Measurements from ENCODE around the gene DEFB118. TPM values are rescaled to one million over a fixed set of nuclear protein-coding genes. Genes with fewer than 3 reads are reported as not detected.
"Not testable (repeated sequence)": the region's sequence is repeated elsewhere in the genome, so short reads cannot be mapped to it uniquely, and the experiment has no call there.

Gene DEFB118, protein sequence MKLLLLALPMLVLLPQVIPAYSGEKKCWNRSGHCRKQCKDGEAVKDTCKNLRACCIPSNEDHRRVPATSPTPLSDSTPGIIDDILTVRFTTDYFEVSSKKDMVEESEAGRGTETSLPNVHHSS
- total RNA-seq: not detected

DNA sequence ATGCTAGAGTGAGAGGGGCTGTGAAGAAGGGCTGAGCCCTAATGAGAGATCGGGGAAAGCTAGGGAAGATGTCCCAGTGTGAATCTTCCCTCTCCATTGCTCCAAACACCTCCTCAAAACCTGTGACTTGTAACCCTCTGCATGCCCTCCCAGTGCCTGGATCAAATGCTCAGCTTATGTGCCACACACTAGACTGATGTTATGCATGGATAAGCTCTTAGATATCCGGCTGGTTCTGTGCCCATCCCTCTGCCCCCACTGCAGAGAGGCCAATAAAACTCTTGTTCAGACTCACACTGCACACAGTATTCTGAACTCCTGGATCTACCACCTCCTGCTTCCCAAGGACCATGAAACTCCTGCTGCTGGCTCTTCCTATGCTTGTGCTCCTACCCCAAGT is at the start of gene DEFB118:
DEFB118 (plus strand) TSS at position 301 of the 400 bp plus-strand sequence; CDS start at position 351, 50 bp downstream.
- no peak for DNase-seq
- Mint-ChIP-seq H3K9me3 (peaks cover 4% of the 10 kb centered on the region), H3K36me3 (no peaks in the 10 kb centered on the region), H3K4me1 (ENCODE audit: low read depth) (no peaks in the 10 kb centered on the region), H3K4me3 (no peak within 1 kb of the TSS), H3K27me3 (no peaks in the 10 kb centered on the region), H3K27ac (no peak within 1 kb of the TSS)
- ChIA-PET CTCF (no interaction called here), POLR2A (no interaction called here)
- intact Hi-C loops (cut with micrococcal nuclease): no loop called here

DNA sequence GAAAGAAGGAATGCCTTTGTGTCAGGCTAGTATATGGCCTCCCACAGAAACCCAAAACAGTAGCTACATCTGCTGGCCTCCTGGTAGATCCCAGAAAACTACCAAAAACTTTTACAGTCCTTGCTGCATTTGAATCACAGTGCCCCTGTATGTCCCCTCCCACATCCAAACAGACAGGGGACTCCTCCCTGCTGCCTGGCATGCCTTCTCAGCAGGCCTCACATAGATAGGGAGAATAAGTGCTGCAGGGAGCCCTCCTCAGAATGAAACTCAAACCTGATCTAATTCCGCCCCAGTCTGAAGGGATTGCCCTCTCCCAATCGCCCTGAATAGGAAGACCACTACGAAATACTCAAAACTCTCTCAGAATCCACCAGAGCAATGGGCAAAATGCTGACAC is 45.9 kb upstream of the DEFB118 start:
- Mint-ChIP-seq H3K4me1 (ENCODE audit: low read depth) (no peaks in the 10 kb centered on the region), H3K9me3 (peaks cover 18% of the 10 kb centered on the region), H3K27ac (no peak overlapping the region), H3K4me3 (no peak overlapping the region), H3K36me3 (peaks cover 1% of the 10 kb centered on the region), H3K27me3 (peaks cover 4% of the 10 kb centered on the region)
- POLR2A ChIA-PET: no interaction called here
- no peak for DNase-seq
- CTCF ChIA-PET: no interaction called here
- intact Hi-C loops (cut with micrococcal nuclease): no loop called here

DNA sequence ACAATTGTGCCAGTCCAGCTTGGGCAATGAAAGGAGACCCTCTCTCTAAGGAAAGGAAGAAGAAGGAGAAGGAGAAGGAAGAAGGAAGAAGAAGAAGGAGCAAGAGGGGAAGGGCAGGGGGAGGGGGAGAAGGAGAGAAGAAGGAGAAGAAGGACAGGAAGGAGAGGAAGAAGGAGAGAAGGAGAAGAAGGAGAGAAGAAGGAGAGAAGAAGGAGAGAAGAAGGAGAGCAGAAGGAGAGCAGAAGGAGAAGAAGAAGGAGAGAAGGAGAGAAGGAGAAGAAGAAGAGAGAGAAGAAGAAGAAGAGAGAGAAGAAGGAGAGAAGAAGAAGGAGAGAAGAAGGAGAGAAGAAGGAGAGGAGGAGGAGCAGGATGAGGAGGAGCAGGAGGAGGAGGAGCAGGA is 37.5 kb upstream of the DEFB118 start:
- H3K36me3 Mint-ChIP-seq: no peaks in the 10 kb centered on the region
- no peaks in the 10 kb centered on the region for H3K9me3 Mint-ChIP-seq
- no peak overlapping the region for H3K27ac Mint-ChIP-seq
- H3K4me1 Mint-ChIP-seq (ENCODE audit: low read depth): no peaks in the 10 kb centered on the region
- ChIA-PET POLR2A (no interaction called here), CTCF (no interaction called here)
- DNase-seq: no peak
- intact Hi-C loops (cut with micrococcal nuclease): no loop called here
- H3K4me3 Mint-ChIP-seq: no peak overlapping the region
- no peaks in the 10 kb centered on the region for H3K27me3 Mint-ChIP-seq

DNA sequence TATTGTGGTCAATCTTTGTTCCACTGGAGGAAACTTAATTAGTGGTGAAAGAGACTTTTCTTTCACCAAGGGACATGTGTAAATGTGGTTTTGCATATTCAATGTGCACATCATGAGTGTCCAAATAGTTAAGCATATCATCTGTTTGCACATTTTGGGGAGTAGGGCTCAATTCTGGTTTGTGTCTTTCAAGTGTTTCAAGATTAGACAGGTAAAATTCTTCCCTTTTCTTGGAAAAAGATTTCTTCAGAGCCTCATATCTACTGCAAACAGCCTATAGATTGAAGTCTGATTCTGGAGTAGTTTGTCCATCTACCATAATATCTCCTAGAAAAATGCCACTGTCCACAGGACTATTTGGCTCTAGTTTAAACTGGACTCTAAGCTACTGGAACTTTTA is 26.9 kb upstream of the DEFB118 start:
- ChIA-PET CTCF (interaction anchor here (0.9 kb wide), 1 partner anchor 162 kb away, joined by 3 read pairs; no protein-coding TSS in a partner anchor), POLR2A (no interaction called here)
- Mint-ChIP-seq H3K27me3 (no peaks in the 10 kb centered on the region), H3K36me3 (no peaks in the 10 kb centered on the region), H3K9me3 (peaks cover 2% of the 10 kb centered on the region), H3K4me3 (no peak overlapping the region), H3K27ac (no peak overlapping the region), H3K4me1 (ENCODE audit: low read depth) (no peaks in the 10 kb centered on the region)
- intact Hi-C loops (cut with micrococcal nuclease): no loop called here
- no peak for DNase-seq

DNA sequence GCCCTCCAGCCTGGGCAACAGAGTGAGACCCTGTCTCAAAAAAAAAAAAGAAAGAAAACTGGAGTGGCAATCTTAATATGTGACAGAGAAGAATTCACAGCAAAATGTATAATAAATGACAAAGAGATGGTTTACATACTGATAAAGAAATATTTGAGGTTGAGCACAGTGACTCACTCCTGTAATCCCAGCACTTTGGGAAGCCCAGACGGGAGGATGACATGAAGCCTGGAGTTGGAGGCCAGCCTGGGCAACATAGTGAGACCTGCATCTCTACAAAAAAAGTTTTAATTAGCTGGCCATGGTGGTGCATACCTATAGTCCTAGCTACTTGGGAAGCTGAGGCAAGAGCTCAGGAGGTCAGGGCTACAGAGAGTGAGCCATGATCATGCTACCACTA is 12.4 kb upstream of the DEFB118 start:
- Mint-ChIP-seq H3K4me1 (ENCODE audit: low read depth) (no peaks in the 10 kb centered on the region), H3K27ac (no peak overlapping the region), H3K36me3 (no peaks in the 10 kb centered on the region), H3K9me3 (no peaks in the 10 kb centered on the region), H3K27me3 (peaks cover 2% of the 10 kb centered on the region), H3K4me3 (no peak overlapping the region)
- CTCF ChIA-PET: no interaction called here
- no peak for DNase-seq
- intact Hi-C loops (cut with micrococcal nuclease): no loop called here
- POLR2A ChIA-PET: no interaction called here

DNA sequence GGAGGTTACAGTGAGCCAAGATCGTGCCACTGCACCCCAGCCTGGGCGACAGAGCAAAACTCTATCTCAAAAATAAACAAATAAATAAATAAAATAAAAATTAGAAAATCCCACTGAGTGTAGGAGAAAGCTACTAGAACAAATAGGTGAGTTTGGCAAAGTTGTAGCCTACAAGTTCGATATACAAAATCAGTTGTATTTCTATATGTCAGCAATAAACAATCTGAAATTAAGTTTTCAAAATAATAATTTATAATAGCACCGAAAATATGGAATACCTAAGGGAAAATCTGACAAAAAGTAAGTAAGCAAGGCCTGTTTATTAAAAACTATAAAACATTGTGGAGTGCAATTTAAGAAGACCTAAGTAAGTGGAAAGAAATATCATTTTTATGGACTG is 5.1 kb upstream of the DEFB118 start:
- H3K36me3 Mint-ChIP-seq: no peaks in the 10 kb centered on the region
- no peaks in the 10 kb centered on the region for H3K4me1 Mint-ChIP-seq (ENCODE audit: low read depth)
- DNase-seq: no peak
- CTCF ChIA-PET: no interaction called here
- no peak overlapping the region for H3K4me3 Mint-ChIP-seq
- POLR2A ChIA-PET: no interaction called here
- intact Hi-C loops (cut with micrococcal nuclease): no loop called here
- no peak overlapping the region for H3K27ac Mint-ChIP-seq
- peaks cover 4% of the 10 kb centered on the region for H3K9me3 Mint-ChIP-seq
- no peaks in the 10 kb centered on the region for H3K27me3 Mint-ChIP-seq

DNA sequence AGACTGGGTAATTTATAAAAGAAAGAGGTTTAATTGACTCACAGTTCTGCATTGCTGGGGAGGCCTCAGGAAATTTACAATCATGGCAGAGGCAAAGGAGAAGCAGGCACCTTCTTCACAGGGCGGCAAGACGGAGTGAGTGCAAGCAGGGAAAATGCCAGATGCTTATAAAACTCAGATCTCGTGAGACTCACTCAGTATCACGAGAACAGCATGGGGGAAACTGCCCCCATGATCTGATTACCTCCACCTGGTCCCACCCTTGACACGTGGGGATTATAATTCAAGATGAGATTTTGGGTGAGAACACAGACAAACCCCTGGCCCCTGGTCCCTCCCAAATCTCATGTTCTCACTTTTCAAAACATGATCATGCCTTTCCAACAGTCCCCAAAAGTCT is 4.1 kb upstream of the DEFB118 start:
- POLR2A ChIA-PET; intact Hi-C loops (cut with micrococcal nuclease); DNase-seq; H3K27me3 Mint-ChIP-seq; H3K4me3 Mint-ChIP-seq; H3K36me3 Mint-ChIP-seq; H3K4me1 Mint-ChIP-seq (ENCODE audit: low read depth); H3K27ac Mint-ChIP-seq; CTCF ChIA-PET; H3K9me3 Mint-ChIP-seq: not testable (repeated sequence)

DNA sequence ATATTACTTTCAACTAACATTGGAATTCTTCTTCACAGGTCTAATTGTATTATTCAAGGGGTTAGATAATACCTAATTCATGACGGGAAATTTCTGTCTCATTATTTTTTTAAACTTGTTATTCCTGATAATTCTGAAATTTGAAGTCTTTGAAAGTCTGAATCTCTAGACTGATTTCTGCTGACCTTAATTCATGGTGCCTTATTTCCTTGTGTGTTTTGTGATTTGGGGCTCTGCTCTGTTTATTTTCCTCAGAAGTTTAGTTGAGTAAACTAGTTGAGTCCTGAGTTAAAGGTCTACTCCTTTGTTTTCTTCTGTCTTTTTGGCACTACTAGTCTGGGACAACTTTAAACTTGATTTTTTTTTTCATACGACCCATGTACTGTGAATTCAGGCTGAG is 5.9 kb downstream of the DEFB118 start:
- H3K9me3 Mint-ChIP-seq: peaks cover 5% of the 10 kb centered on the region
- no peak overlapping the region for H3K27ac Mint-ChIP-seq
- ChIA-PET POLR2A (no interaction called here), CTCF (no interaction called here)
- no peaks in the 10 kb centered on the region for H3K4me1 Mint-ChIP-seq (ENCODE audit: low read depth)
- H3K4me3 Mint-ChIP-seq: no peak overlapping the region
- no peaks in the 10 kb centered on the region for H3K36me3 Mint-ChIP-seq
- peaks cover 3% of the 10 kb centered on the region for H3K27me3 Mint-ChIP-seq
- DNase-seq: no peak
- intact Hi-C loops (cut with micrococcal nuclease): no loop called here

DNA sequence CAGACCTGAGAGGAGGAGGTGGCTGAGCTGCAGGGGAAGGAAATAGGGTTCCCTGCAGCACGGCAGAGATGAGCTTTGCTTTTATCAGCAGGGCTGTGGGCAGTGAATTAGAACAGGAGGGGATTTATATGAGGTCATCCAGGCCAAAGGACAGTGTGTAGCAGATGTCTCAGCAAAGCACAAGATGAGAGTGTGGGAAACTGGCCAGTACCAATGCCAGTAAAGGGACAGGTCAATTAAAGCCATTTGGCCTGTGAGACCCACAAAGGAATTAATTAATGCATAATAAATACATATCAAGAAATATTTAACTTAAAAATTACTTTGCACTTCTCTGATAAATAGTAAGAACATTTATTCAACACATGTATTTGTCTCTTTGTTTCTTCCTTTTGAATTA is 22.1 kb downstream of the DEFB118 start, which contains the start of gene DEFB119:
DEFB119 (minus strand) TSS at position 101 of the 400 bp plus-strand sequence. CDS start 107 bp downstream, outside the sequence.
- Mint-ChIP-seq H3K27ac (no peak within 1 kb of the TSS), H3K4me3 (no peak within 1 kb of the TSS), H3K9me3 (no peaks in the 10 kb centered on the region), H3K36me3 (no peaks in the 10 kb centered on the region), H3K4me1 (ENCODE audit: low read depth) (no peaks in the 10 kb centered on the region), H3K27me3 (peaks cover 2% of the 10 kb centered on the region)
- CTCF ChIA-PET: interaction anchor here (1.6 kb wide), 1 partner anchor 112 kb away, joined by 4 read pairs; no protein-coding TSS in a partner anchor
- POLR2A ChIA-PET: no interaction called here
- intact Hi-C loops (cut with micrococcal nuclease): no loop called here
- no peak for DNase-seq

DNA sequence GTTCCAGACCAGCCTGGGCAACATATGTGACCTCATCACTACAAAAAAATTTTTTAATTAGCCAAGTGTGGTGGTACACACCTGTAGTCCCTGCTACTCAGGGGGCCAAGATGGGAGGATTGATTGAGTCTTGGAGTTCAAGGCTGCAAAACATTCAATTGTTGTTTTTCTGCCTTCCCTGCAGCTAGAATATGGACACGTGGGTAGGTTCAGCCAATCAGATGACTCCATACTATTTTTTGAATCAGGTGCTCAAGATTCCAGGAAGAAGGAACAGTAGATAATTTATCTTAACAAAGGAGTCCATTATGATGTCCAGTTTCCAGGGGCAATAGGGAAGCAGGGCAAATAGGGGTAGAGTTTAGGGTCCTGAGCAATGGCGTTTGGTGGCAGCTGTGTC is 24.4 kb downstream of the DEFB118 start:
- CTCF ChIA-PET: no interaction called here
- intact Hi-C loops (cut with micrococcal nuclease): no loop called here
- POLR2A ChIA-PET: no interaction called here

DNA sequence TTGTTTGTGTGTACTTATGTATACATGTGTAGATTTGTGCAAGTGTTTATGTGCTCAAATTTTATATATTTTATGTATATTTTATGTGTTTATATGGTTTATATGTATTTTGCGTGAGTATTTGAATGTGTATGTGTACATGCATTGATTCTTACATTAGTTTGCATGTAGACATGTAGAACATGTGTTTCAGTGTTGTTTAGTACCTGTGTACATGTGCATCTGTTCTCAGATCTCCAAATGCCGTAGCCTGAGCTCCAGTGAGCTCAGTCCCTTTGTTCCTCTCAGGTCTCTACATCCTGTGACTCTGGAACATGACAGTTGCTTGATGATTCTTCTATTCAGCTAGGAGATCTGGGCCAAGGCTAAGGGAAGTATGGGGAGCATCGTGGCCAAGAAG is 26.5 kb downstream of the DEFB118 start:
- H3K9me3 Mint-ChIP-seq: no peaks in the 10 kb centered on the region
- ChIA-PET CTCF (no interaction called here), POLR2A (no interaction called here)
- intact Hi-C loops (cut with micrococcal nuclease): no loop called here
- H3K4me3 Mint-ChIP-seq: no peak overlapping the region
- H3K27me3 Mint-ChIP-seq: peaks cover 4% of the 10 kb centered on the region
- H3K27ac Mint-ChIP-seq: no peak overlapping the region
- no peaks in the 10 kb centered on the region for H3K4me1 Mint-ChIP-seq (ENCODE audit: low read depth)
- no peaks in the 10 kb centered on the region for H3K36me3 Mint-ChIP-seq
- DNase-seq: no peak

More for the DNA sequence above, 24.4 kb downstream of the DEFB118 start:
- no peaks in the 10 kb centered on the region for H3K4me1 Mint-ChIP-seq (ENCODE audit: low read depth)
- no peak for DNase-seq
- H3K36me3 Mint-ChIP-seq: no peaks in the 10 kb centered on the region
- H3K9me3 Mint-ChIP-seq: no peaks in the 10 kb centered on the region
- no peak overlapping the region for H3K27ac Mint-ChIP-seq
- H3K27me3 Mint-ChIP-seq: peaks cover 2% of the 10 kb centered on the region
- no peak overlapping the region for H3K4me3 Mint-ChIP-seq

DNA sequence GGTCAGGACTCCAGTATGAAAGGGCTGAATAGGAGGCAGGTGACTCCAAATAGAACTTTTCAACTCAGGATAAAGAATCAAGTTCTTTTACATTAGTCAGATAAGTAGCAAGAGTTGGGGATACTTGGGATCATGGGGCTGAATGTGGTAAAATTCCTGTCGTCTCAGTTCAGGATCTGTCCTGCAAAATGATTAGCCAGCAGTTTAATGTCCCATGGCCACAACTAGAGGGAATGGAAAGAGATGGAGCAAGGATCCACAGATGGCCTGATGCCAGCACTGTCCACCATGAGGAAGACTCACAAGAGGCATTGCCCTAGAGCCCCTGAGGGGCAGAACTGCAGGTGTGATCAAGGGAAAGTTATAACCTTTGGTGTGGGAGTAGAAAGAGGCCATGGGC is 35.5 kb downstream of the DEFB118 start:
- CTCF ChIA-PET: no interaction called here
- no peaks in the 10 kb centered on the region for H3K36me3 Mint-ChIP-seq
- no peak overlapping the region for H3K27ac Mint-ChIP-seq
- H3K27me3 Mint-ChIP-seq: peaks cover 11% of the 10 kb centered on the region
- DNase-seq: no peak
- intact Hi-C loops (cut with micrococcal nuclease): no loop called here
- H3K4me1 Mint-ChIP-seq (ENCODE audit: low read depth): no peaks in the 10 kb centered on the region
- no peak overlapping the region for H3K4me3 Mint-ChIP-seq
- no peaks in the 10 kb centered on the region for H3K9me3 Mint-ChIP-seq
- POLR2A ChIA-PET: no interaction called here

DNA sequence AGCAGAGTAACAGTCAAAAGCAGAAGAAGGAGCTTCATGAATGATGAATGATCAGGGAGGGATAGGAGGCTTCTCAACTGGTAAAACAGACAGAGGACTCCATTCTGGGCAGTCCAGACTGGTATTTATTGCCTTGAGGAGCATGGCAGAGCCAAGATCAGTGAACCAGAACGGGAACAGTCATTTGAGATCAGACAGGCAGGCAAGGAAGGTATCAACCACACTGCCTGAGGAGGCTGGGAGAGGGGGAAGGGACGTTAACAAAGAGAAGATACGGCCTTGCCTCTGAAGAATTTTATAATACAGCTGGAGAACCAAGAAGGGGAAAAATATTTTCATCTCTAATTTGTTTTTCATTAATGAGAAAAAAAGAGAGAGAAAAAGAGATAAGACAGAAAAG is 37.7 kb downstream of the DEFB118 start, which contains the start of gene DEFB121:
DEFB121 (minus strand) TSS at position 101 of the 400 bp plus-strand sequence; CDS start at position 38, 63 bp downstream.
- intact Hi-C loops (cut with micrococcal nuclease): no loop called here
- no peak within 1 kb of the TSS for H3K27ac Mint-ChIP-seq
- no peak for DNase-seq
- H3K4me3 Mint-ChIP-seq: no peak within 1 kb of the TSS
- ChIA-PET POLR2A (no interaction called here), CTCF (no interaction called here)
- no peaks in the 10 kb centered on the region for H3K4me1 Mint-ChIP-seq (ENCODE audit: low read depth)
- peaks cover 8% of the 10 kb centered on the region for H3K27me3 Mint-ChIP-seq
- no peaks in the 10 kb centered on the region for H3K36me3 Mint-ChIP-seq
- no peaks in the 10 kb centered on the region for H3K9me3 Mint-ChIP-seq
